ENCODE data around the gene FAM110C.

DNA sequence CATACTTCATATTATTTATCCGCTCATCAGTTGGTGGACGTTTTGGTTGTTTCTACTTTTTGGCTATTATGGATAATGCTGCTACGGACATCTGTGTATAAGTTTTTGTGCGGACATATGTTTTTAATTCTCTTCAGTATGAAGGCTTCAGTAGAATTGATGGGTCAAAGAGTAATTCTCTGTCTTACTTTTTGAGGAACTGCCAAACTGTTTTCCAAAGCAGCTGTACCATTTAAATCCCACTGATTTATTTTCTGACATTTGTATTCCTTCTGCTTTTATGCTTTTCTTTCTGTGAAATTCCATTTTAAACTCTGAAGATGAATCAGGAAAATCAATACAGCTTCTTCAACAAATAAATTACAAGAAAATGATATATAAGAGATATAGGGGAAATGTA is 20.8 kb downstream of the FAM110C start:
- TF ChIP-seq CTCF (IDR thresholded peaks at IDR 0.05) (no peak), POLR2A (IDR thresholded peaks at IDR 0.05) (no peak)

Data from body of pancreas (tissue), 4 donors.